CD4-positive, alpha-beta T cell (primary cell): Measurements from ENCODE around the gene MYH10. TPM values are rescaled to one million over a fixed set of nuclear protein-coding genes. Genes with fewer than 3 reads are reported as not detected.

Experiments
- ATAC-seq: fragments of 200-7000 bp; cut with Tn5 transposase; one replicate; pipeline ENCODE4 v1.10.0; 2022; ENCODE audit warnings: mild to moderate bottlenecking; ENCODE audit not compliant: poor library complexity
- CTCF ChIA-PET: fragments of 350-600 bp; sonication (Branson Sonifier 250); formaldehyde crosslinking; loops from one replicate; lab custom pipeline; 2021; ENCODE audit warnings: antibody characterized with exemption, inconsistent platforms; lab: Charles Lee
- POLR2A ChIA-PET: fragments of 350-600 bp; sonication (Branson Sonifier 250); formaldehyde crosslinking; loops from one replicate; lab custom pipeline; 2021; ENCODE audit warnings: antibody characterized with exemption, inconsistent platforms; lab: Charles Lee
- DNase-seq, 14 experiments: peaks; one replicate each; pipeline ENCODE4 v3.0.0-alpha.2; 2013 to 2020; ENCODE audit warnings: mixed read lengths in 2 of 14
- H3K27ac ChIP-seq, 2 donors: one replicate each; pipeline versions ENCODE4 v1.5.1 to v1.7.0; 2013; ENCODE audit warnings: low read length in 2 of 2, low read depth in 1 of 2, mild to moderate bottlenecking in 1 of 2
- H3K27me3 ChIP-seq, 2 experiments: 1 replicate in 1 of 2; 2 replicates in 1 of 2; pipeline versions ENCODE4 v1.6.1 to v1.7.0; 2013; ENCODE audit warnings: low read length in 2 of 2, control low read depth in 1 of 2, mild to moderate bottlenecking in 1 of 2, moderate library complexity in 1 of 2; ENCODE audit not compliant: insufficient read depth in 2 of 2, control insufficient read depth in 1 of 2
- H3K36me3 ChIP-seq: one replicate; pipeline ENCODE4 v1.6.1; 2013; ENCODE audit warnings: low read length, control low read depth; ENCODE audit not compliant: insufficient read depth
- H3K4me1 ChIP-seq: one replicate; pipeline ENCODE4 v1.6.1; 2013; ENCODE audit warnings: low read length, control low read depth; ENCODE audit not compliant: insufficient read depth
- H3K4me3 ChIP-seq: one replicate; pipeline ENCODE4 v1.5.1; 2013; ENCODE audit warnings: mild to moderate bottlenecking, low read length, moderate library complexity
- H3K9me3 ChIP-seq, 2 experiments: 1 replicate in 1 of 2; 2 replicates in 1 of 2; pipeline versions ENCODE4 v1.6.1 to v1.7.0; 2013; ENCODE audit warnings: low read length in 2 of 2, mild to moderate bottlenecking in 2 of 2, control low read depth in 1 of 2, moderate library complexity in 1 of 2; ENCODE audit not compliant: control insufficient read depth in 1 of 2, insufficient read depth in 1 of 2
- H3K27ac Mint-ChIP-seq: one replicate; pipeline ENCODE4 v1.8.0; 2020; ENCODE audit warnings: mixed read lengths
- H3K27me3 Mint-ChIP-seq: one replicate; pipeline ENCODE4 v1.8.0; 2021; ENCODE audit warnings: mixed read lengths
- H3K36me3 Mint-ChIP-seq: one replicate; pipeline ENCODE4 v1.8.0; 2021; ENCODE audit warnings: low read depth, mixed read lengths
- H3K4me1 Mint-ChIP-seq: one replicate; pipeline ENCODE4 v1.8.0; 2021; ENCODE audit warnings: low read depth, mixed read lengths
- H3K4me3 Mint-ChIP-seq: one replicate; pipeline ENCODE4 v1.8.0; 2020; ENCODE audit warnings: mild to moderate bottlenecking, mixed read lengths
- H3K9me3 Mint-ChIP-seq: one replicate; pipeline ENCODE4 v1.8.0; 2020; ENCODE audit warnings: mixed read lengths
- CTCF ChIP-seq: fragments of 200-600 bp; IDR thresholded peaks from one replicate; pipeline ENCODE4 v1.8.0; 2022; ENCODE audit warnings: antibody characterized with exemption, mild to moderate bottlenecking
- intact Hi-C, 2 experiments: fragments of 100-400 bp; cut with DNase I in 1 of 2; cut with micrococcal nuclease in 1 of 2; formaldehyde crosslinking; loops; one replicate each; pipeline versions ENCODE4 v1.15.1 to v1.9.0; 2023 to 2025; cut with DNase I, micrococcal nuclease
- total RNA-seq, 174 experiments: library from RNA in 2 of 174; stranded (reverse) in 2 of 174; gene quantifications; one replicate each; pipeline ENCODE4 v1.2.3 and lab custom pipeline; 2021 to 2026

MYH10 gene
- total RNA-seq, 2 experiments from 2014 or later: 1.5 to 1.9 TPM

GRCh38 chr17:8447799-8448198, 182.7 kb downstream of the MYH10 start:
- Mint-ChIP-seq H3K4me1 (peaks cover 48% of the 10 kb centered on the region), H3K36me3 (peaks cover 95% of the 10 kb centered on the region), H3K9me3 (no peaks in the 10 kb centered on the region), H3K27ac (no peak overlapping the region), H3K27me3 (no peaks in the 10 kb centered on the region), H3K4me3 (no peak overlapping the region)
- H3K27ac ChIP-seq: no peak overlapping the region
- DNase-seq (no peak), ATAC-seq (no peak)
- no peak for TF ChIP-seq CTCF
- peaks cover 82% of the 10 kb centered on the region for H3K36me3 ChIP-seq
- ChIA-PET CTCF (interaction anchor here (0.7 kb wide), 1 partner anchor 299 kb away, joined by 4 read pairs; no protein-coding TSS in a partner anchor), POLR2A (no interaction called here)
- H3K27me3 ChIP-seq: no peaks in the 10 kb centered on the region
- H3K4me1 ChIP-seq: peaks cover 4% of the 10 kb centered on the region
- no peak overlapping the region for H3K4me3 ChIP-seq
- no peaks in the 10 kb centered on the region for H3K9me3 ChIP-seq
- intact Hi-C loops: no loop called here

- H3K4me3 Mint-ChIP-seq: no peak overlapping the region
- H3K4me1 Mint-ChIP-seq: peaks cover 55% of the 10 kb centered on the region
- no peaks in the 10 kb centered on the region for H3K27me3 ChIP-seq
- intact Hi-C loops: no loop called here
- ATAC-seq (no peak), DNase-seq (no peak)
- H3K27ac Mint-ChIP-seq: no peak overlapping the region
- ChIA-PET CTCF (no interaction called here), POLR2A (interaction anchor here (1.2 kb wide), 1 partner anchor 9 kb away, joined by 6 read pairs; no protein-coding TSS in a partner anchor)
- H3K4me1 ChIP-seq: peaks cover 15% of the 10 kb centered on the region
- no peaks in the 10 kb centered on the region for H3K9me3 Mint-ChIP-seq
- no peak for TF ChIP-seq CTCF
- no peak overlapping the region for H3K4me3 ChIP-seq
- H3K36me3 ChIP-seq: peaks cover 64% of the 10 kb centered on the region
- peaks cover 88% of the 10 kb centered on the region for H3K36me3 Mint-ChIP-seq
- H3K9me3 ChIP-seq: no peaks in the 10 kb centered on the region
- no peak overlapping the region for H3K27ac ChIP-seq
- H3K27me3 Mint-ChIP-seq: no peaks in the 10 kb centered on the region
Measured at GRCh38 chr17:8445536-8445935, 185.0 kb downstream of the MYH10 start.

GRCh38 chr17:8444494-8444893, 186.0 kb downstream of the MYH10 start:
- DNase-seq: no peak
- ChIA-PET POLR2A (no interaction called here), CTCF (no interaction called here)
- peaks cover 62% of the 10 kb centered on the region for H3K4me1 Mint-ChIP-seq
- H3K4me3 Mint-ChIP-seq: no peak overlapping the region
- Histone ChIP-seq H3K27me3 (no peaks in the 10 kb centered on the region), H3K9me3 (no peaks in the 10 kb centered on the region), H3K27ac (no peak overlapping the region), H3K36me3 (peaks cover 65% of the 10 kb centered on the region), H3K4me3 (no peak overlapping the region), H3K4me1 (peaks cover 15% of the 10 kb centered on the region)
- no peaks in the 10 kb centered on the region for H3K9me3 Mint-ChIP-seq
- no peak for TF ChIP-seq CTCF
- H3K27ac Mint-ChIP-seq: no peak overlapping the region
- ATAC-seq: no peak
- intact Hi-C loops: no loop called here
- H3K27me3 Mint-ChIP-seq: no peaks in the 10 kb centered on the region
- H3K36me3 Mint-ChIP-seq: peaks cover 89% of the 10 kb centered on the region
